A673 (cell line): Measurements from ENCODE around the gene OR4K2.

Experiments used
- CTCF ChIP-seq: fragments of 300-800, 200-600 bp; sonication (generic); conservative IDR thresholded peaks from 2 replicates; pipeline ENCODE4 v1.5.1; 2017; ENCODE audit warnings: low read depth, mild to moderate bottlenecking, antibody characterized with exemption, low read length, moderate library complexity, mixed read lengths
- EZH2 ChIP-seq: fragments of 200-600 bp; sonication (generic); IDR thresholded peaks from 2 replicates; pipeline ENCODE4 v1.6.1; 2017; ENCODE audit warnings: borderline replicate concordance, low read depth, mild to moderate bottlenecking, mixed read lengths, antibody characterized with exemption, low read length; ENCODE audit not compliant: poor library complexity, severe bottlenecking

GRCh38 chr14:19895282-19895681 lies 20.3 kb downstream of the OR4K2 start:
- TF ChIP-seq CTCF (no peak), EZH2 (no peak)
